ENCODE measurements around the gene TSTD1.

DNA sequence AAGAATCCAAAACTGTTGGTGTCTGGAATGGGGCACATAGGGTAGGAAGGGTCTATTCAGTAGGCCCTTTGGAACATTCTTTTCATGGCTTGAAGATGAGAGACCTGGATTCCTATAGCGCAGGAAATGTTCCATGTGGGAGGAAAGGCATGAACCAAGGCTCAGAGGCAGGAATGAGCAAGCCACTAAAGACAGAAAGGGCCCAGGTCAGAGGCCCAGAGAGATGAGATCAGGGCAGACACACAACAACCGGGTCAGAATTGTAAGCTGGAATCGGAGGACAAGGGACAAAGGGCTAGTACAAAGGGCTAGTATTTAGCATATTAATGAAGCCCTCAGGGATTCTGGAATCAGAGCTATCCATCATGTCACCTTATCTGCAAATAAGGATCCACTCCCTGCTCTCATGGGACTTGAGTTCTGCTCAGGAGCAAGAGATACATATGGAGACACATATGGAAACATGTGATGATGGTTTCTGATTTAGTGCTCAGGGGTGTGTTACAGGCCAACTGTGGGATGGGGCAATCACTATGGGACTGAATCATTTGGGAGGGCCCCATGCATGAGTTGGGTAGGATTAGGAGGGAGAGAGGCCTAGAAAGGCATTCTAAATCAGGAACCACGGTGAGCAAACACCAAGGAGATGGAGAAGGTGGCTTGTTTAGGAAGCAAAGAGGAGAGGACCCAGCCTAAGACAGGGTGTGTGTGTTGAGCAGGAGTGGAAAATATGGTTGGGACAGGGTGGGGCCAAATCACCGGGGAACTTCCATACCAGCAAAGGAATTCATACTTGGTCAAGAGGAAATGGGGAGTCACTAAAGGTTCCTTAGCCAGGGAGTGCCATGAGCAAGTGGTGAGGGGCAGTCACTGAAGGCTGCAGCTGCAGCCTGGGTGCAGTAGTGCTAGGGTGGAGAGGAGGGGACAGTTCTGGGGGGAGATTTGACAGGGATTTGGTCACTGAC is 42.0 kb upstream of the TSTD1 start:
- TF ChIP-seq, protein P1, sequence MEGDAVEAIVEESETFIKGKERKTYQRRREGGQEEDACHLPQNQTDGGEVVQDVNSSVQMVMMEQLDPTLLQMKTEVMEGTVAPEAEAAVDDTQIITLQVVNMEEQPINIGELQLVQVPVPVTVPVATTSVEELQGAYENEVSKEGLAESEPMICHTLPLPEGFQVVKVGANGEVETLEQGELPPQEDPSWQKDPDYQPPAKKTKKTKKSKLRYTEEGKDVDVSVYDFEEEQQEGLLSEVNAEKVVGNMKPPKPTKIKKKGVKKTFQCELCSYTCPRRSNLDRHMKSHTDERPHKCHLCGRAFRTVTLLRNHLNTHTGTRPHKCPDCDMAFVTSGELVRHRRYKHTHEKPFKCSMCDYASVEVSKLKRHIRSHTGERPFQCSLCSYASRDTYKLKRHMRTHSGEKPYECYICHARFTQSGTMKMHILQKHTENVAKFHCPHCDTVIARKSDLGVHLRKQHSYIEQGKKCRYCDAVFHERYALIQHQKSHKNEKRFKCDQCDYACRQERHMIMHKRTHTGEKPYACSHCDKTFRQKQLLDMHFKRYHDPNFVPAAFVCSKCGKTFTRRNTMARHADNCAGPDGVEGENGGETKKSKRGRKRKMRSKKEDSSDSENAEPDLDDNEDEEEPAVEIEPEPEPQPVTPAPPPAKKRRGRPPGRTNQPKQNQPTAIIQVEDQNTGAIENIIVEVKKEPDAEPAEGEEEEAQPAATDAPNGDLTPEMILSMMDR (IDR thresholded peaks at IDR 0.05) = no peak
- TF ChIP-seq ZFX (IDR thresholded peaks at IDR 0.05; ENCODE audit: borderline replicate concordance) = no peak
